Dendritic cell treated with granulocyte-macrophage colony-stimulating factor and Interleukin-4, amounts not matched to agents 40 ng/mL and 50 ng/mL, for 4 days (primary cell): ENCODE data around the gene C20orf144.
"Not testable (repeated sequence)": the region's sequence is repeated elsewhere in the genome, so short reads cannot be mapped to it uniquely, and the experiment has no call there.

Experiments
- H3K27ac Mint-ChIP-seq: one replicate; pipeline ENCODE4 v1.8.0; 2022; ENCODE audit warnings: mild to moderate bottlenecking, mixed read lengths
- H3K27me3 Mint-ChIP-seq: one replicate; pipeline ENCODE4 v1.8.0; 2022; ENCODE audit warnings: mild to moderate bottlenecking, mixed read lengths
- H3K36me3 Mint-ChIP-seq: one replicate; pipeline ENCODE4 v1.8.0; 2022; ENCODE audit warnings: low read depth, mixed read lengths
- H3K4me1 Mint-ChIP-seq: one replicate; pipeline ENCODE4 v1.8.0; 2022; ENCODE audit warnings: low read depth, mixed read lengths
- H3K4me3 Mint-ChIP-seq: one replicate; pipeline ENCODE4 v1.8.0; 2022; ENCODE audit warnings: mild to moderate bottlenecking, moderate library complexity, mixed read lengths
- H3K9me3 Mint-ChIP-seq: one replicate; pipeline ENCODE4 v1.8.0; 2022; ENCODE audit warnings: mixed read lengths
- intact Hi-C: fragments of 100-400 bp; cut with micrococcal nuclease; formaldehyde crosslinking; loops from one replicate; pipeline ENCODE4 v1.15.0; 2022

C20orf144 gene

GRCh38 chr20:33662172-33662571 lies at the start of gene C20orf144:
C20orf144 (plus strand) TSS chr20:33662327; CDS start chr20:33662346, 19 bp downstream.
- intact Hi-C loops = loop anchor here (5.0 to 10.0 kb wide), 3 partner anchors 107 to 333 kb away; partner anchors contain the start of genes CDK5RAP1 and RALY
- no peaks in the 10 kb centered on the region for H3K27me3 Mint-ChIP-seq
- H3K9me3 Mint-ChIP-seq = no peaks in the 10 kb centered on the region
- peaks cover 31% of the 10 kb centered on the region for H3K36me3 Mint-ChIP-seq
- peak within 1 kb of the TSS; percentile 87 for H3K4me3 Mint-ChIP-seq
- peak within 1 kb of the TSS; percentile 83 for H3K27ac Mint-ChIP-seq
- peaks cover 40% of the 10 kb centered on the region for H3K4me1 Mint-ChIP-seq

- intact Hi-C loops = no loop called here
- no peak overlapping the region for H3K27ac Mint-ChIP-seq
- no peaks in the 10 kb centered on the region for H3K4me1 Mint-ChIP-seq
- no peak overlapping the region for H3K4me3 Mint-ChIP-seq
- no peaks in the 10 kb centered on the region for H3K27me3 Mint-ChIP-seq
- H3K9me3 Mint-ChIP-seq = no peaks in the 10 kb centered on the region
- H3K36me3 Mint-ChIP-seq = peaks cover 76% of the 10 kb centered on the region
Measured at GRCh38 chr20:33621717-33622400, 40.3 kb upstream of the C20orf144 start.

GRCh38 chr20:33622705-33623365 lies 39.3 kb upstream of the C20orf144 start:
- H3K9me3 Mint-ChIP-seq = no peaks in the 10 kb centered on the region
- intact Hi-C loops = no loop called here
- H3K36me3 Mint-ChIP-seq = peaks cover 84% of the 10 kb centered on the region
- no peak overlapping the region for H3K27ac Mint-ChIP-seq
- H3K4me3 Mint-ChIP-seq = no peak overlapping the region
- H3K27me3 Mint-ChIP-seq = no peaks in the 10 kb centered on the region
- no peaks in the 10 kb centered on the region for H3K4me1 Mint-ChIP-seq

- intact Hi-C loops = no loop called here
- Mint-ChIP-seq H3K27ac (no peak overlapping the region), H3K27me3 (no peaks in the 10 kb centered on the region), H3K9me3 (no peaks in the 10 kb centered on the region), H3K4me3 (no peak overlapping the region), H3K36me3 (peaks cover 89% of the 10 kb centered on the region), H3K4me1 (no peaks in the 10 kb centered on the region)
Measured at GRCh38 chr20:33624399-33624798, 37.7 kb upstream of the C20orf144 start.

GRCh38 chr20:33626190-33626589 lies 35.9 kb upstream of the C20orf144 start:
- no peaks in the 10 kb centered on the region for H3K4me1 Mint-ChIP-seq
- intact Hi-C loops = no loop called here
- no peak overlapping the region for H3K27ac Mint-ChIP-seq
- H3K27me3 Mint-ChIP-seq = no peaks in the 10 kb centered on the region
- no peaks in the 10 kb centered on the region for H3K9me3 Mint-ChIP-seq
- no peak overlapping the region for H3K4me3 Mint-ChIP-seq
- H3K36me3 Mint-ChIP-seq = peaks cover 89% of the 10 kb centered on the region

- Mint-ChIP-seq H3K4me3 (no peak overlapping the region), H3K36me3 (peaks cover 97% of the 10 kb centered on the region), H3K9me3 (no peaks in the 10 kb centered on the region), H3K27ac (no peak overlapping the region), H3K27me3 (no peaks in the 10 kb centered on the region), H3K4me1 (no peaks in the 10 kb centered on the region)
- intact Hi-C loops = no loop called here
Measured at GRCh38 chr20:33627577-33628216, 34.4 kb upstream of the C20orf144 start.

GRCh38 chr20:33629533-33629932 lies 32.6 kb upstream of the C20orf144 start:
- no peak overlapping the region for H3K27ac Mint-ChIP-seq
- H3K36me3 Mint-ChIP-seq = peaks cover 91% of the 10 kb centered on the region
- H3K9me3 Mint-ChIP-seq = no peaks in the 10 kb centered on the region
- intact Hi-C loops = no loop called here
- no peak overlapping the region for H3K4me3 Mint-ChIP-seq
- H3K4me1 Mint-ChIP-seq = no peaks in the 10 kb centered on the region
- no peaks in the 10 kb centered on the region for H3K27me3 Mint-ChIP-seq

GRCh38 chr20:33629979-33630378 lies 32.1 kb upstream of the C20orf144 start:
- no peaks in the 10 kb centered on the region for H3K27me3 Mint-ChIP-seq
- no peak overlapping the region for H3K27ac Mint-ChIP-seq
- peaks cover 91% of the 10 kb centered on the region for H3K36me3 Mint-ChIP-seq
- no peak overlapping the region for H3K4me3 Mint-ChIP-seq
- intact Hi-C loops = no loop called here
- no peaks in the 10 kb centered on the region for H3K9me3 Mint-ChIP-seq
- no peaks in the 10 kb centered on the region for H3K4me1 Mint-ChIP-seq

- H3K27ac Mint-ChIP-seq = no peak overlapping the region
- no peaks in the 10 kb centered on the region for H3K27me3 Mint-ChIP-seq
- no peaks in the 10 kb centered on the region for H3K4me1 Mint-ChIP-seq
- intact Hi-C loops = no loop called here
- H3K36me3 Mint-ChIP-seq = peaks cover 88% of the 10 kb centered on the region
- H3K9me3 Mint-ChIP-seq = no peaks in the 10 kb centered on the region
- no peak overlapping the region for H3K4me3 Mint-ChIP-seq
Measured at GRCh38 chr20:33630507-33630906, 31.6 kb upstream of the C20orf144 start.

GRCh38 chr20:33631910-33632309 lies 30.2 kb upstream of the C20orf144 start:
- H3K27ac Mint-ChIP-seq, H3K4me3 Mint-ChIP-seq, intact Hi-C loops, H3K4me1 Mint-ChIP-seq, H3K27me3 Mint-ChIP-seq, H3K9me3 Mint-ChIP-seq: not testable (repeated sequence)
- H3K36me3 Mint-ChIP-seq = peaks cover 83% of the 10 kb centered on the region

GRCh38 chr20:33635341-33635740 lies 26.8 kb upstream of the C20orf144 start:
- intact Hi-C loops = no loop called here
- no peaks in the 10 kb centered on the region for H3K9me3 Mint-ChIP-seq

GRCh38 chr20:33636776-33637175 lies 25.4 kb upstream of the C20orf144 start:
- Mint-ChIP-seq H3K4me3 (no peak overlapping the region), H3K4me1 (no peaks in the 10 kb centered on the region), H3K27ac (no peak overlapping the region), H3K36me3 (peaks cover 83% of the 10 kb centered on the region), H3K9me3 (no peaks in the 10 kb centered on the region), H3K27me3 (no peaks in the 10 kb centered on the region)
- intact Hi-C loops = no loop called here

More at GRCh38 chr20:33635341-33635740, 26.8 kb upstream of the C20orf144 start:
- H3K27me3 Mint-ChIP-seq = no peaks in the 10 kb centered on the region
- no peak overlapping the region for H3K27ac Mint-ChIP-seq
- no peak overlapping the region for H3K4me3 Mint-ChIP-seq
- H3K36me3 Mint-ChIP-seq = peaks cover 83% of the 10 kb centered on the region
- H3K4me1 Mint-ChIP-seq = no peaks in the 10 kb centered on the region

- intact Hi-C loops = no loop called here
- Mint-ChIP-seq H3K27ac (no peak overlapping the region), H3K4me3 (no peak overlapping the region), H3K36me3 (peaks cover 87% of the 10 kb centered on the region), H3K27me3 (no peaks in the 10 kb centered on the region), H3K9me3 (no peaks in the 10 kb centered on the region), H3K4me1 (no peaks in the 10 kb centered on the region)
Measured at GRCh38 chr20:33640287-33640686, 21.8 kb upstream of the C20orf144 start.

- no peaks in the 10 kb centered on the region for H3K9me3 Mint-ChIP-seq
- H3K36me3 Mint-ChIP-seq = peaks cover 84% of the 10 kb centered on the region
- intact Hi-C loops = no loop called here
- no peaks in the 10 kb centered on the region for H3K27me3 Mint-ChIP-seq
- no peak overlapping the region for H3K4me3 Mint-ChIP-seq
- H3K27ac Mint-ChIP-seq = no peak overlapping the region
- H3K4me1 Mint-ChIP-seq = no peaks in the 10 kb centered on the region
Measured at GRCh38 chr20:33644313-33645071, 17.6 kb upstream of the C20orf144 start.
